HFFc6 (cell line): ENCODE data around the gene AKAP13. TPM values are rescaled to one million over a fixed set of nuclear protein-coding genes. Genes with fewer than 3 reads are reported as not detected.

Experiments used
- DNase-seq: peaks from one replicate; pipeline ENCODE4 v3.0.0-alpha.2; 2018
- H3K27ac Mint-ChIP-seq: 2 replicates; pipeline ENCODE4 v1.8.0; 2020; ENCODE audit warnings: mild to moderate bottlenecking, mixed read lengths
- H3K27me3 Mint-ChIP-seq: 2 replicates; pipeline ENCODE4 v1.8.0; 2021; ENCODE audit warnings: mild to moderate bottlenecking, moderate library complexity, mixed read lengths; ENCODE audit not compliant: insufficient read depth
- H3K36me3 Mint-ChIP-seq: 2 replicates; pipeline ENCODE4 v1.8.0; 2021; ENCODE audit warnings: low read depth, mixed read lengths
- H3K4me1 Mint-ChIP-seq: 2 replicates; pipeline ENCODE4 v1.8.0; 2020; ENCODE audit warnings: low read depth, mixed read lengths
- H3K4me3 Mint-ChIP-seq: 2 replicates; pipeline ENCODE4 v1.8.0; 2020; ENCODE audit warnings: mild to moderate bottlenecking, moderate library complexity, mixed read lengths
- H3K9me3 Mint-ChIP-seq: 2 replicates; pipeline ENCODE4 v1.8.0; 2020; ENCODE audit warnings: mild to moderate bottlenecking, mixed read lengths
- CTCF ChIP-seq: fragments of 200-600 bp; sonication (generic); IDR thresholded peaks from 2 replicates; pipeline ENCODE4 v1.5.0; 2021; ENCODE audit warnings: antibody characterized with exemption, mild to moderate bottlenecking
- total RNA-seq, 6 experiments: library from RNA; stranded (reverse); fragmentation: NEBNext Ultra II Directional; extraction: Animal tissue kit (Norgen Biotek cat#: 25700); gene quantifications; 2 replicates in 1 of 6; 3 replicates in 5 of 6; pipeline ENCODE4 v1.2.3, GENCODE V29; 2021

The AKAP13 gene
- total RNA-seq, 6 experiments from 2014 or later: 29.0 to 51.3 (median 35.6) TPM

- Mint-ChIP-seq H3K27me3 (no peaks in the 10 kb centered on the region; the same call in 1 of the 2 replicates), H3K27ac (no peak overlapping the region), H3K36me3 (no peaks in the 10 kb centered on the region), H3K4me1 (peaks cover 52% of the 10 kb centered on the region), H3K9me3 (no peaks in the 10 kb centered on the region), H3K4me3 (no peak overlapping the region)
- DNase-seq: no peak
- no peak for TF ChIP-seq CTCF
These were observed 12.8 kb downstream of the AKAP13 start for GRCh38 chr15:85393210-85393609.

DNA sequence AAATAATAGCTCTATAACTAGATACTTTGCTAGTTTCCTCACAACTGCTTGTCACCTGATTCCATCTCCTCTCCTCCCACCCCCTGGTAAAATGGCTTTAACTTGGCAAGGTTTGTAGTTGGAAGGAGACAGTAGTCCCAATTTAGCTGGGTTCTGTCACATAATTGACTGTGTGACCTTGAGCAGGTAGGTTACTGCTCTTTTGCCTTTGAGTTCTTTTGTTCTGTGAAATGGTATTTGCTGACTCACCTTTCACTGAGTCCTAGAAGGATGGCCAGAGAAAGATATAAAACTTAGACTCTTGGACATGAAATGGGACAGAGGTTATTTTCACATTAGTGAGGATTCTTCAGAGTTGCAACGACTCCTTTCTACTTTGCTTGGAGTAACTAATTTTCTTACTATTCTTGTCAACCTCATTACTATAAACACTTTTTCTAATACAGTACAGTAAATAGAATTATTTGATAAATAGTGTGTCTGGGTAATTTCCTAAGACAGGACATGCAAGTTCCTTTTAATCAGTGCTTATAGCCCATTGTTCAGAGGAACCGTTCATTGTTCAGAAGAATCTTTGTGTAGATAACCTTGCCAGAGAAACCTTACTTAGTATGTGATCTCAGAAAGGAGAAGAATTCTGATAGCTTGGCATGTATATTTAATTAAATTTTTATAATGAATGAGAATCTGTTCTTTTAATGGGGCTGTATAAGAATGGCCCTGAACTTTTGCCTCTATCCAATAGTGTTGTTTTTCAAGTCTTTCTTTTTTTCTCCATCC lies 14.3 kb downstream of the AKAP13 start:
- peaks cover 53% of the 10 kb centered on the region for H3K4me1 Mint-ChIP-seq
- DNase-seq: no peak
- no peak overlapping the region; the same call in 1 of the 2 replicates for H3K27ac Mint-ChIP-seq
- TF ChIP-seq CTCF: no peak
- no peaks in the 10 kb centered on the region for H3K9me3 Mint-ChIP-seq
- no peaks in the 10 kb centered on the region for H3K36me3 Mint-ChIP-seq
- no peaks in the 10 kb centered on the region; the same call in 1 of the 2 replicates for H3K27me3 Mint-ChIP-seq
- no peak overlapping the region for H3K4me3 Mint-ChIP-seq

DNA sequence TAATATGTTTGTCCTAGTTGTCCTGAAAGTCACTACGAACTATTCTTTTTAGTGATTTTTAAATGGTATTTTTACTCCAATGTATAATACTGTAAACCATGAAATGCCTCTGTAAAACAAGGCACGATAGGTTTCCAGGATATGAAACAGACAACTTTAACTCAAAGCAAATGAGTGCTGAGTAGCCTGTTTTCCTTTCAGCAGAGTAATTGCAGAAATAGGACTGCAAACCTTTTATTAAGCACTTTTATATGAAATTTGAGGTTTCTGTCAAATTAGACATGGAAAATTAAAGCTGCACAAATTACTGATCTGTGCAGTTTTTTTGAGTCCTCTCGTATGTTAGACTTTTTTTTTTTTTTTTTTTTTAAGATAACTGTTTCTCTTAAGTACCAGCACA lies 16.2 kb downstream of the AKAP13 start:
- H3K27ac Mint-ChIP-seq: no peak overlapping the region
- DNase-seq: no peak
- no peaks in the 10 kb centered on the region; the same call in 1 of the 2 replicates for H3K27me3 Mint-ChIP-seq
- H3K36me3 Mint-ChIP-seq: no peaks in the 10 kb centered on the region
- H3K4me3 Mint-ChIP-seq: no peak overlapping the region
- no peaks in the 10 kb centered on the region for H3K9me3 Mint-ChIP-seq
- peaks cover 59% of the 10 kb centered on the region for H3K4me1 Mint-ChIP-seq
- TF ChIP-seq CTCF: no peak

GRCh38 chr15:85397151-85397550 lies 16.7 kb downstream of the AKAP13 start:
- H3K4me1 Mint-ChIP-seq: peaks cover 65% of the 10 kb centered on the region
- no peaks in the 10 kb centered on the region for H3K36me3 Mint-ChIP-seq
- no peak for TF ChIP-seq CTCF
- no peaks in the 10 kb centered on the region for H3K9me3 Mint-ChIP-seq
- H3K4me3 Mint-ChIP-seq: no peak overlapping the region
- no peak for DNase-seq
- H3K27me3 Mint-ChIP-seq: no peaks in the 10 kb centered on the region; the same call in 1 of the 2 replicates
- H3K27ac Mint-ChIP-seq: no peak overlapping the region

- TF ChIP-seq CTCF: no peak
- no peak for DNase-seq
- Mint-ChIP-seq H3K4me3 (no peak overlapping the region), H3K27me3 (no peaks in the 10 kb centered on the region), H3K27ac (no peak overlapping the region), H3K9me3 (no peaks in the 10 kb centered on the region), H3K4me1 (peaks cover 68% of the 10 kb centered on the region), H3K36me3 (no peaks in the 10 kb centered on the region)
These were observed 17.5 kb downstream of the AKAP13 start for GRCh38 chr15:85397926-85398325.
